Heart left ventricle (tissue), 16 donors: ENCODE results near the gene ISLR. TPM values are rescaled to one million over a fixed set of nuclear protein-coding genes. Genes with fewer than 3 reads are reported as not detected.
A peak's percentile ranks its signal among the peaks of the same experiment; 100 is the strongest.

Source experiments
- ATAC-seq, 4 donors: fragments of 200-7000 bp; cut with Tn5 transposase; one replicate each; pipeline ENCODE4 v1.9.1; 2020 to 2022; ENCODE audit warnings: moderate library complexity in 4 of 4, mild to moderate bottlenecking in 3 of 4, moderate number of reproducible peaks in 1 of 4
- DNase-seq, 5 donors: peaks; one replicate each; pipeline ENCODE4 v3.0.0-alpha.2; 2020
- H3K27ac ChIP-seq, 12 donors: fragments of 200-600 bp; sonication (generic) in 4 of 12; one replicate each; pipeline versions ENCODE4 v1.5.0 to v1.8.0; 2016 to 2022; ENCODE audit warnings: mild to moderate bottlenecking in 2 of 12
- H3K27me3 ChIP-seq, 9 donors: fragments of 200-600 bp; sonication (generic) in 2 of 9; one replicate each; pipeline versions ENCODE4 v1.5.1 to v1.8.0; 2016 to 2022; ENCODE audit warnings: mild to moderate bottlenecking in 3 of 9
- H3K36me3 ChIP-seq, 9 donors: fragments of 200-600 bp; sonication (generic) in 2 of 9; one replicate each; pipeline versions ENCODE4 v1.5.0 to v1.8.0; 2018 to 2022; ENCODE audit warnings: mild to moderate bottlenecking in 2 of 9
- H3K4me1 ChIP-seq, 12 donors: fragments of 200-600 bp; sonication (generic) in 4 of 12; one replicate each; pipeline versions ENCODE4 v1.5.0 to v1.8.0; 2016 to 2022; ENCODE audit warnings: mild to moderate bottlenecking in 3 of 12
- H3K4me3 ChIP-seq, 12 donors: fragments of 200-600 bp; sonication (generic) in 4 of 12; one replicate each; pipeline versions ENCODE4 v1.5.0 to v1.8.0; 2017 to 2022; ENCODE audit warnings: mild to moderate bottlenecking in 9 of 12, moderate library complexity in 4 of 12
- H3K9me3 ChIP-seq, 12 donors: fragments of 200-600 bp; sonication (generic) in 4 of 12; one replicate each; pipeline versions ENCODE4 v1.5.0 to v1.8.0; 2016 to 2022; ENCODE audit warnings: mild to moderate bottlenecking in 1 of 12
- POLR2A ChIP-seq, 2 donors: fragments of 450-650 bp; IDR thresholded peaks; one replicate each; pipeline ENCODE4 v1.6.1; 2017; ENCODE audit warnings: antibody characterized with exemption in 2 of 2, mild to moderate bottlenecking in 2 of 2, moderate library complexity in 2 of 2
- WGBS, 4 donors: extraction: QIAGEN DNeasy Blood & Tissue Kit in 2 of 4; methylation state at CpG; one replicate each; pipeline versions ENCODE4 v1.1.5 to v1.1.7; 2013 to 2018; 5-methylcytosine and 5-hydroxymethylcytosine counted together
- intact Hi-C, 10 donors: fragments of 100-400 bp; cut with DNase I; formaldehyde crosslinking; loops; one replicate each; pipeline versions ENCODE4 v1.11.1 to v1.14.2; 2022
- polyA plus RNA-seq, 2 donors: library from polyadenylated mRNA; stranded (reverse); fragments of 200-250 nt; gene quantifications; one replicate each; pipeline ENCODE4 v1.2.3, GENCODE V29; 2013
- total RNA-seq, 9 donors: library from RNA; depleted of rRNA in 2 of 9; stranded (reverse); fragments of >200 nt in 2 of 9; fragmentation: NEBNext Ultra II Directional in 3 of 9; extraction: Animal tissue kit (Norgen Biotek cat#: 25700) in 3 of 9; gene quantifications; one replicate each; pipeline versions ENCODE4 v1.1.0 to v1.2.4, GENCODE V29; 2016 to 2023
- TF ChIP-seq, protein P1 (sequence below), 12 donors: fragments of 200-600 bp; sonication (generic) in 4 of 12; IDR thresholded peaks; one replicate each; pipeline versions ENCODE4 v1.5.0 to v1.8.0; 2018 to 2022; ENCODE audit warnings: antibody characterized with exemption in 12 of 12, mild to moderate bottlenecking in 5 of 12
- donor health status: ischemic (EF 13 %, LVEDD 7.1; RV severe dilation, severe dysfunction).
- donor health status: healthy with polysubstance abuse.
- donor health status: DM: no; HTN: yes; CAD: no.
- donor health status: DM: no; HTN: no; CAD: no.
- donor health status: ischemic (EF 25% LVEDD 6.9; RV normal size, moderate dysfunction).
- donor health status: ischemic (EF 25% LVEDD 5.7; RV mildly dilated, moderate dysfunction).
- donor health status: healthy.
- donor health status: DM: yes; HTN: yes; CAD: no.
- donor health status: ischemic (EF 35%, LVEDD 5.7; RV mildly dilated, moderate dysfunction).
- donor health status: nonischemic (EF 11% LVEDD 7.7; RV severe dilation, severe dysfunction).
- donor health status: DM: yes; HTN: yes; CAD: no.
- donor health status: PGD.
- donor health status: ischemic (EF 29% LVEDD 5.4; RV normal size, mild dysfunction).
- donor health status: nonischemic (EF 23%, LVEDD 6.1; RV moderate dilation, normal function).

ISLR gene
- total and polyA plus RNA-seq, 11 donors: 5.1 to 32.3 (median 16.6) TPM

DNA sequence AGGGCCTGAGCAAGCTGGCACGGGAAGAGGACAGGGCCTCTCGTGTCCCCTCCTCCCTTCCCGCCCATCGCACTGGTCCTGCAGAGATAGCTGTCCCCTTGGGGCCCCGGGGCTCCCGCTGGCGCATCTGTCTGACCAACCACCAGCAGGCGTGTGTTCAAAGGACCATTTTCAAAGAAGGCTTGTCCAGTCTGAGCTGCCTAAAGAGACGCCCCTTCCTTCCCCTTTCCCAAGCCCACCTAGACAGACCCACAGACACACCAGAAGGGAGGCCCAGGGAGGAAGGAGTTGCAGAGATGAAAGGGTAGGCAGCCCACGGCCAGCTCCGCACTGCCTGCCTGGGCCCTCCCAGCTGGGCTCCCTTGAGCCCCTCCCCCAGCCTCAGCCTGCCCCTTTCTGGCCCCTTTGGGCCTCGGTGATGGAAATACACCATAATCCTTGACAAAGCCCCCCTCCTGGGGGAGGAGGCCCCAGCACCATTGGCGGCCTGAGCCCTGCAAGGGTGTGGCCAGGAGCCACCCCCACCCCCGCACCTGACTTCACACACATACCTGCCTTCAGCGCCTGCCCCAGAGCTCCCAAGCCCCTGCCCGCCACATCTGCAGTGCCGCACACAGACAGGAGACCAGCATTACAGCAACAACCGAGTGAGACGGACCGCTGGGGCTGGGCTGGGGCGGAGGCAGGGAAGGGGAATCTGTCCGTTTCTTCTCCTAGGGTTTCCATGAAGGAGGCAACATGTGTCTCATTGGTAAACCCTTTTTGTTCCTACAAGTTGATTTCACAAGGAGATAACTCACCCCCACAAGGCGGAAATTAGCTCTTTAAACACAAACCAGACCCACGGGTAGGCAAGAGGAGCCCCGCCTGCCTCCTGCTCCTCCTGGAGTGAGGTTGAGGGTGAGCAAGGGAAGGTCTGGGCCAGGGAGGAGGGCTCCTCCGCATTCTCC lies 29.2 kb downstream of the ISLR start, which contains the start of gene STRA6:
TSS of gene STRA6 (minus strand) at position 336 of the 950 bp plus-strand sequence. CDS start 520 bp downstream, outside the sequence.
- Histone ChIP-seq H3K4me1 (peaks cover 0 to 38% (median 14%) of the 10 kb centered on the region in 12 donors), H3K27ac (no peak within 1 kb of the TSS), H3K27me3 (no peaks in the 10 kb centered on the region), H3K36me3 (no peaks in the 10 kb centered on the region), H3K9me3 (no peaks in the 10 kb centered on the region), H3K4me3 (no peak within 1 kb of the TSS)
- DNase-seq (peak in 1 of 5 donors; percentile 37), ATAC-seq (no peak)
- WGBS, 4 donors: 78 to 84% (median 82%) methylated on average over 18 to 26 of the region's 26 CpGs
- intact Hi-C loops: no loop called here
- TF ChIP-seq, protein P1, sequence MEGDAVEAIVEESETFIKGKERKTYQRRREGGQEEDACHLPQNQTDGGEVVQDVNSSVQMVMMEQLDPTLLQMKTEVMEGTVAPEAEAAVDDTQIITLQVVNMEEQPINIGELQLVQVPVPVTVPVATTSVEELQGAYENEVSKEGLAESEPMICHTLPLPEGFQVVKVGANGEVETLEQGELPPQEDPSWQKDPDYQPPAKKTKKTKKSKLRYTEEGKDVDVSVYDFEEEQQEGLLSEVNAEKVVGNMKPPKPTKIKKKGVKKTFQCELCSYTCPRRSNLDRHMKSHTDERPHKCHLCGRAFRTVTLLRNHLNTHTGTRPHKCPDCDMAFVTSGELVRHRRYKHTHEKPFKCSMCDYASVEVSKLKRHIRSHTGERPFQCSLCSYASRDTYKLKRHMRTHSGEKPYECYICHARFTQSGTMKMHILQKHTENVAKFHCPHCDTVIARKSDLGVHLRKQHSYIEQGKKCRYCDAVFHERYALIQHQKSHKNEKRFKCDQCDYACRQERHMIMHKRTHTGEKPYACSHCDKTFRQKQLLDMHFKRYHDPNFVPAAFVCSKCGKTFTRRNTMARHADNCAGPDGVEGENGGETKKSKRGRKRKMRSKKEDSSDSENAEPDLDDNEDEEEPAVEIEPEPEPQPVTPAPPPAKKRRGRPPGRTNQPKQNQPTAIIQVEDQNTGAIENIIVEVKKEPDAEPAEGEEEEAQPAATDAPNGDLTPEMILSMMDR (IDR thresholded peaks at IDR 0.05): no peak
- no peak for TF ChIP-seq POLR2A (IDR thresholded peaks at IDR 0.05)

DNA sequence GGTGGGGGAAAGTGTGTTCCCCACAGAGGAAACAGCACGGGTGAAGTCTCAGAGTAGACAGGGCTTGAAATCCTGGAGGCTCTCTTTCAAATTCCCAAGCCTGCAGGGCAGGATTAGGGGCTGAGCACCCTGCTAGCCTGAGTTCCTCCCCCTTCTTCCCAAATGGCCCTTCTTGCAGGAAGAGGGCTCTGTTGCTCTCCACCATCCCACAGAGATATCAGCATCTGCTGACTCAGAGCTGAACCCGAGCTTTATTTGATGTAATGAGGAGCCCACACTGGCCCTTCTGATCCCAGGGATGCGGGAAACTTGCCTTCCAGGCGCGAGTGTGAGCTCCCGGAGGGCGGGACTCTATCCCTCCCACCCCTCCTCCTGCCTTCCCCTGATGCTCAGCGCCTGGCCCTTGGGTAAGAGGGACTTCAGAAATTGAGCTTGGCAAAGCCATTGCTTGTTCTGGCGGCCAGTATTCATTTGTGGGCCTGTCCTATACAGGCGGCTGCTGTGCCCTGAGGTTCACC lies 30.5 kb downstream of the ISLR start:
- WGBS, 4 donors: 64 to 78% (median 71%) methylated on average over 10 of the region's 10 CpGs
- ATAC-seq: peak in 3 of 4 donors; percentile 32 to 70 (median 50)
- H3K4me1 ChIP-seq: peaks cover 0 to 38% (median 14%) of the 10 kb centered on the region in 12 donors

GRCh38 chr15:74205582-74205947 lies 32.1 kb downstream of the ISLR start:
- H3K4me3 ChIP-seq: no peak overlapping the region
- H3K27ac ChIP-seq: no peak overlapping the region
- ATAC-seq: no peak
- intact Hi-C loops: no loop called here
- no peak for DNase-seq
- no peaks in the 10 kb centered on the region for H3K36me3 ChIP-seq
- TF ChIP-seq POLR2A (IDR thresholded peaks at IDR 0.05): no peak
- TF ChIP-seq, protein P1 (IDR thresholded peaks at IDR 0.05): no peak
- H3K4me1 ChIP-seq: peaks cover 0 to 41% (median 19%) of the 10 kb centered on the region in 12 donors
- no peaks in the 10 kb centered on the region for H3K27me3 ChIP-seq
- H3K9me3 ChIP-seq: no peaks in the 10 kb centered on the region
- 72 to 81% (median 74%) methylated on average over 4 of the region's 4 CpGs; no CpG with 5 or more reads in 1 of the 4 donors for WGBS, 4 donors

More for the DNA sequence above, 30.5 kb downstream of the ISLR start:
- Histone ChIP-seq H3K36me3 (no peaks in the 10 kb centered on the region), H3K27ac (no peak overlapping the region), H3K9me3 (no peaks in the 10 kb centered on the region), H3K4me3 (no peak overlapping the region), H3K27me3 (no peaks in the 10 kb centered on the region)
- intact Hi-C loops: no loop called here
- TF ChIP-seq, protein P1 (IDR thresholded peaks at IDR 0.05): no peak
- no peak for TF ChIP-seq POLR2A (IDR thresholded peaks at IDR 0.05)
- peak in 1 of 5 donors; percentile 54 for DNase-seq

- WGBS, 4 donors: 70 to 79% (median 72%) methylated on average over 6 of the region's 6 CpGs
- TF ChIP-seq POLR2A (IDR thresholded peaks at IDR 0.05): no peak
- TF ChIP-seq, protein P1 (IDR thresholded peaks at IDR 0.05): no peak
- Histone ChIP-seq H3K4me1 (peaks cover 0 to 29% (median 10%) of the 10 kb centered on the region in 12 donors), H3K27ac (no peak overlapping the region), H3K4me3 (no peak overlapping the region), H3K36me3 (no peaks in the 10 kb centered on the region), H3K9me3 (no peaks in the 10 kb centered on the region), H3K27me3 (no peaks in the 10 kb centered on the region)
- DNase-seq: no peak
- intact Hi-C loops: no loop called here
- ATAC-seq: no peak
These were observed 33.3 kb downstream of the ISLR start for GRCh38 chr15:74206801-74207281.
